Thoracic aorta (tissue), 2 donors: ENCODE results near the gene WNT10A. TPM values are rescaled to one million over a fixed set of nuclear protein-coding genes. Genes with fewer than 3 reads are reported as not detected.

Experiments
- ATAC-seq: fragments of 150-250 bp; one replicate; pipeline ENCODE4 v1.8.0; 2017; ENCODE audit warnings: low read depth; ENCODE audit not compliant: insufficient number of reproducible peaks, low FRiP score
- DNase-seq: peaks from one replicate; pipeline ENCODE4 v3.0.0-alpha.2; 2020; ENCODE audit warnings: low spot score
- H3K27ac ChIP-seq, 2 donors: fragments of 200-600 bp; sonication (generic); 1 replicate in 1 of 2; 2 replicates in 1 of 2; pipeline ENCODE4 v1.5.1; 2016; ENCODE audit warnings: mild to moderate bottlenecking in 2 of 2, moderate library complexity in 2 of 2
- H3K27me3 ChIP-seq: fragments of 200-600 bp; sonication (generic); replicated peaks from 2 replicates; pipeline ENCODE4 v1.6.0; 2016; ENCODE audit warnings: mild to moderate bottlenecking; ENCODE audit not compliant: insufficient read depth
- H3K36me3 ChIP-seq: fragments of 200-600 bp; sonication (generic); one replicate; pipeline ENCODE4 v1.5.1; 2016
- H3K4me1 ChIP-seq, 2 donors: fragments of 200-600 bp; sonication (generic); 1 replicate in 1 of 2; 2 replicates in 1 of 2; pipeline versions ENCODE4 v1.5.1 to v1.6.0; 2016; ENCODE audit warnings: low read depth in 2 of 2, mild to moderate bottlenecking in 1 of 2; ENCODE audit not compliant: control insufficient read depth in 1 of 2
- H3K4me3 ChIP-seq: fragments of 200-600 bp; sonication (generic); 2 replicates; pipeline ENCODE4 v1.5.1; 2016; ENCODE audit warnings: mild to moderate bottlenecking
- H3K9me3 ChIP-seq: fragments of 200-600 bp; sonication (generic); 2 replicates; pipeline ENCODE4 v1.5.1; 2016
- total RNA-seq, 2 donors: library from RNA; depleted of rRNA; stranded (reverse); fragments of >200 nt; gene quantifications; one replicate each; pipeline versions ENCODE4 v1.1.0 to v1.2.3, GENCODE V29; 2016
- TF ChIP-seq, protein P1 (sequence below): fragments of 200-600 bp; sonication (generic); IDR thresholded peaks from one replicate; pipeline ENCODE4 v1.5.1; 2019; ENCODE audit warnings: antibody characterized with exemption

Gene WNT10A
- total RNA-seq, 2 donors from 2014 or later, result 1.6 TPM; not detected in 1

DNA sequence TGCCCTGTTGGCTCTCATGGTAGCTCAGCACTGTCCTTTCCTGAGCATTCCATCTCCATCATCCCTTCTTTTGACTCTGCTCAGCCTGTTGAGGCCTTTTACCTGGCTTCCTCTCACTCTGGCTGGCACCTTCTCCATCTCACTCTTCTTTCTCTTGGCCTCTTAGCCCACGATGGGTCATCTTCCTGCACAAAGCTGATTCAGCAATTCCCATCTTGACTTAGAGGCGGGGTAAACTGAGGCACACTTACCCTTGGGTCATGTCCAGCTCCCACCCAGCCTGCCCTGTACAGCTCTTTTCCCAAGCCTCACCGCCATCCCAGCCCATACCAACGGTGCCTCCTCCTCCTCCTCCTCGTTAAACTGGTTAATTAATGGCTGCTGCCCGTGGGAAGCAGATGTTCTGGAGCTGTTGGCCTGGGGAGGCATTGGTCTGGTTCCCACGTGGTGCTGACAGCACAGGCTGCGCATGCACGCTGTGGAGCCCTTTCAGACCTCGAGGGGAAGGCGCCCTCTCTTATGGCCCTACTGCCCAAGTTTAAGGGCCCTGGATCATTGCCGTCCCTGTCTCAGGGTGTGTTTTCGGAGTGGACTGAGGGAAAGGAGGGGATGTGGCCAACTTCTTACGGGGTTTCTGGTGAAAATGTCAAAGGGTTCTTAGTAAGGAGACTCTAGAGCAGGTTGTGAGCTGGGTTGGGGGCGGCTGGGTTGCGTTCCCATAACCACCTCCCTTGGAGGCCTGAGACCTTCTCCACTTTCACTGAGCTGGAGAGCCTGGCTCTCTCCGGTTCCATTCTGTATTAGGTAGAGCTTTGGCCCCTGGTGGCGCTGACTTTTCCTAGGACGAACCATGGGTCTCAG, 10.9 kb downstream of the WNT10A start:
- TF ChIP-seq, protein P1, sequence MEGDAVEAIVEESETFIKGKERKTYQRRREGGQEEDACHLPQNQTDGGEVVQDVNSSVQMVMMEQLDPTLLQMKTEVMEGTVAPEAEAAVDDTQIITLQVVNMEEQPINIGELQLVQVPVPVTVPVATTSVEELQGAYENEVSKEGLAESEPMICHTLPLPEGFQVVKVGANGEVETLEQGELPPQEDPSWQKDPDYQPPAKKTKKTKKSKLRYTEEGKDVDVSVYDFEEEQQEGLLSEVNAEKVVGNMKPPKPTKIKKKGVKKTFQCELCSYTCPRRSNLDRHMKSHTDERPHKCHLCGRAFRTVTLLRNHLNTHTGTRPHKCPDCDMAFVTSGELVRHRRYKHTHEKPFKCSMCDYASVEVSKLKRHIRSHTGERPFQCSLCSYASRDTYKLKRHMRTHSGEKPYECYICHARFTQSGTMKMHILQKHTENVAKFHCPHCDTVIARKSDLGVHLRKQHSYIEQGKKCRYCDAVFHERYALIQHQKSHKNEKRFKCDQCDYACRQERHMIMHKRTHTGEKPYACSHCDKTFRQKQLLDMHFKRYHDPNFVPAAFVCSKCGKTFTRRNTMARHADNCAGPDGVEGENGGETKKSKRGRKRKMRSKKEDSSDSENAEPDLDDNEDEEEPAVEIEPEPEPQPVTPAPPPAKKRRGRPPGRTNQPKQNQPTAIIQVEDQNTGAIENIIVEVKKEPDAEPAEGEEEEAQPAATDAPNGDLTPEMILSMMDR, result no peak
- Histone ChIP-seq H3K4me1 (peaks cover 7 to 15% of the 10 kb centered on the region in 2 donors), H3K27me3 (peaks cover 4% of the 10 kb centered on the region), H3K4me3 (no peak overlapping the region), H3K27ac (no peak overlapping the region), H3K9me3 (no peaks in the 10 kb centered on the region), H3K36me3 (no peaks in the 10 kb centered on the region)
- ATAC-seq (no peak), DNase-seq (no peak)

DNA sequence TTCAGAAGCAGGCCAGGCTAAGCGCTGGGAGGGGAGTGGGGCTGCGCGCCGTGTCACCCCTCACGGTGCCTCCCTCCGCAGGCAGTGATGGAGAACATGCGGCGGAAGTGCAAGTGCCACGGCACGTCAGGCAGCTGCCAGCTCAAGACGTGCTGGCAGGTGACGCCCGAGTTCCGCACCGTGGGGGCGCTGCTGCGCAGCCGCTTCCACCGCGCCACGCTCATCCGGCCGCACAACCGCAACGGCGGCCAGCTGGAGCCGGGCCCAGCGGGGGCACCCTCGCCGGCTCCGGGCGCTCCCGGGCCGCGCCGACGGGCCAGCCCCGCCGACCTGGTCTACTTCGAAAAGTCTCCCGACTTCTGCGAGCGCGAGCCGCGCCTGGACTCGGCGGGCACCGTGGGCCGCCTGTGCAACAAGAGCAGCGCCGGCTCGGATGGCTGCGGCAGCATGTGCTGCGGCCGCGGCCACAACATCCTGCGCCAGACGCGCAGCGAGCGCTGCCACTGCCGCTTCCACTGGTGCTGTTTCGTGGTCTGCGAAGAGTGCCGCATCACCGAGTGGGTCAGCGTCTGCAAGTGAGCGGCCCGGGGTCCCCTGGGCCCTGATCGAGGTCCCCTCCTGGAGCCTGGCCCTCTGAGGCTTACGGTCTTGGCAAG, 12.2 kb downstream of the WNT10A start:
- Histone ChIP-seq H3K27ac (no peak overlapping the region), H3K36me3 (no peaks in the 10 kb centered on the region), H3K9me3 (no peaks in the 10 kb centered on the region), H3K4me1 (peaks cover 10 to 29% of the 10 kb centered on the region in 2 donors), H3K27me3 (peaks cover 15% of the 10 kb centered on the region), H3K4me3 (peak overlapping the region; percentile 72)
- DNase-seq (no peak), ATAC-seq (no peak)
- TF ChIP-seq, protein P1, result peak; percentile 24

DNA sequence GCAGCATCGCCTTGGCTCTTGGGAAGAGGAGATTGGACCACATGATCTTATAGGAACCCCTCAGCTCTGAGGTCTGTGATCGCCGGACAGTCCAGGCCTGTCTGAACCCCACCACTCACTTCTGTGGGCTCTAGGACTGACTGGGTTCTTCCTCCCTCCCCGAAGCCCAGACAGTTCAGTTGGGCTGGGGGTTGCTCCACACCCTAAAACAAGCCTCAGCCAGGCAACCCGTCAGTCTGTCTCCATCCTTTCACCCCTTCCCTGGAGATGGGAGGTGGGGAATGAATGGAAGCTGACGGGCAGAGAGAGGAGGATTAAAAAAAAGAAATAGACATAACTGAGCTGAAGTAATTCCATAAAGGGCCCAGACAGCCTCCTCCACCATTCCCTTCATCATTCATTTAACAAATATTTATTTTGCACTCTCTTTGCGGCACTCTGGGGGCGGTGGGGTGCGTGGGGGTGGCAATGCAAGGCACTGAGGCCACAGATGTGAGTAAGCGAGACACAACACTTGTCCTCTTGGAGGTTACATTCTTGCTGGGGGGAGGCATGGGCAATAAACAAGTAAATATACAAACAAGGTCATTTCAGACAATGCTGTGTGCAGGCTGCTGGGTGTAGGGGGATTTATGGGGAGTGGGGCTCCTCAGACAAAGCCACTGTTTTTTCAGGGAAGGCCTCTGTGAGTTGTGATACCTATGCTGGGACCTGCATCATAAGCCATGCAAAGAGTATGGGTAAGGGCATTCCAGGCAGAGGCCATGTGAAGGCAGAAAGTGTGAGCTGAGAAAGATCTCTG, 12.9 kb downstream of the WNT10A start:
- no peaks in the 10 kb centered on the region for H3K36me3 ChIP-seq
- peaks cover 13 to 36% of the 10 kb centered on the region in 2 donors for H3K4me1 ChIP-seq
- ATAC-seq (no peak), DNase-seq (no peak)
- H3K27ac ChIP-seq, result no peak overlapping the region
- no peaks in the 10 kb centered on the region for H3K9me3 ChIP-seq
- H3K4me3 ChIP-seq, result peak overlapping the region; percentile 72
- H3K27me3 ChIP-seq, result peaks cover 17% of the 10 kb centered on the region
- TF ChIP-seq, protein P1, result no peak

DNA sequence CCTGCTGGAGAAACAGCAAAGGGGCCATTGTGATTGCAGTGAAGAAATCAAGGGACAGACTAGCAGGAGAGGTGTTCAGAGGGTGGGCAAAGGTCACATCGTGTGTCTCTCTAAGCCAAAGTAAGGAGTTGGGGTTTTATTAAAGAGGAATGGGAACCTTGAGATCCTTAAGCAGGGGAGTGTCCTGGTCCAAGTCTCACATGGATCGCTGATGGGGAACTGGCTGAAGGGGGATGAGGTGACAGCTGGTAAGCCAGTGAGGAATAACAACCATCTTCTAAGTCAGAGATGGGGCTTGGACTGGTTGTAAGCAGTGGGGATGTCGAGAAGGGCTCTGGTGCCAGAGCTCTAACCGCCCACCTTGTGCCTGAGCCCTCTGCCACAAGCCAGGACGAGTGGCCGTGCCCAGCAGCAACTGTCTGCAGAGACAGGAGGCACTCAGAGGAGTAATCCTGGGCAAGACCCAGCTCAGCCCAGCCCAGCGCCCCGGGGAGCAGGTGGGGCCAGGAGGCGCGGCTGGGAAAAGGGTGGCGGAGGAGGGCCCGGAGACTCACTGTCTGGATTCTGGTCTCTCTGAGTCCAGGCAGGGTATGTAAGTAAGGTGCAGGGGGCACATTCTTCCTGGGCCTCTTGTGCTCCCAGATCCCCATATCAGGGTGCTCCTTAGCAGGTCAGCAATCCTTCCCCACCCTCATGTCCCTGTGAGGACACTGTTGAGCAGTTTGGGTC, 13.7 kb downstream of the WNT10A start:
- Histone ChIP-seq H3K4me3 (no peak overlapping the region), H3K27me3 (peaks cover 23% of the 10 kb centered on the region), H3K4me1 (peaks cover 15 to 37% of the 10 kb centered on the region in 2 donors), H3K9me3 (no peaks in the 10 kb centered on the region), H3K27ac (no peak overlapping the region), H3K36me3 (no peaks in the 10 kb centered on the region)
- TF ChIP-seq, protein P1, result no peak
- DNase-seq, result no peak
- no peak for ATAC-seq
